Hepatocyte (in vitro differentiated cells): ENCODE measurements around the gene CIDEC.

ENCODE experiments used
- CTCF ChIP-seq: fragments of 200-600 bp; sonication (generic); IDR thresholded peaks from 2 replicates; pipeline ENCODE4 v1.5.1; 2016; ENCODE audit warnings: antibody characterized with exemption, mild to moderate bottlenecking; ENCODE audit not compliant: poor library complexity
- EZH2 ChIP-seq: fragments of 200-600 bp; sonication (generic); IDR thresholded peaks from 2 replicates; pipeline ENCODE4 v1.6.1; 2016; ENCODE audit warnings: antibody characterized with exemption, mild to moderate bottlenecking, borderline replicate concordance
- EZH2phosphoT487 ChIP-seq: fragments of 200-600 bp; sonication (generic); IDR thresholded peaks from one replicate; pipeline ENCODE4 v1.6.1; 2018; ENCODE audit warnings: antibody characterized with exemption, mild to moderate bottlenecking, low read depth, moderate library complexity; ENCODE audit not compliant: unreplicated experiment, severe bottlenecking

GRCh38 chr3:9916346-9916733, 36.3 kb upstream of the CIDEC start:
- TF ChIP-seq CTCF (no peak), EZH2 (no peak), EZH2phosphoT487 (no peak)
